Measurements from ENCODE around the gene TMEM190. TPM values are rescaled to one million over a fixed set of nuclear protein-coding genes. Genes with fewer than 3 reads are reported as not detected.

The TMEM190 gene
- total and polyA plus RNA-seq, 2 donors (not counting 3 experiments of a cell fraction or from before 2014, with no cell fraction given), result not detected

DNA sequence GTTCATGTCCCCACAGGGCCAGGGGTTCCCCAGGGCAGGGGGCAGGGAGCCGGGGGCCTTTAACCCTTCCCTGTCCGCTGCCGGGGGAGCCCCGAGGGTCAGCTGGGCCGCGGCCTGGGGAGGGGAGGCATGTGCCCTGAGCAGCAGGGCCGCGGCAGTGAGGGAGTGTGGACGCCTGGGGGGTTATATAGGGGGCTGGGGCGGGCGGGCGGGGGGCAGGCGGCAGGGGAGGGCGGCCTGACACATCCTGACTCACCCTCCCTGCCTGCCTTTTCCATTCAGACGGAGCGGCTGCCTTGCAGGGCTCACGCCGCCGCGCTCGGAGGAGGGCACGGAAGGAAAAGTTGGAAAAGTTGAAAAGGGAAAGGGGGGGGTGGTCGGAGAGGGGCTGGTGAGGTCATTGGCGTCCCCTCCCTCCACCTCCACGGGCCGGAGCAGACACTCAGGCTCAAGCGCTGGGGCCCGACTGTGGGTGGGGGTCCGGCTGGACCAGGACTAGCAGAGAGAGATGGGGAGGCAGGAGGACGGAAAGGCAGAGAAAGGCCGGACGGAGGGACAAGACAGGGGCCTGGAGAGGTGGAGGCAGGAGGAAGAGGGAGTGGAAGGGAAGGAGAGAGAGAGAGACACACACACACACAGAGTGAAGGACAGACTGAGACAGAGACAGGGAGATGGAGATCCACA, 6.2 kb upstream of the TMEM190 start, which contains the start of gene IL11:
Gene IL11 (minus strand): TSS at position 159 of the 684 bp plus-strand sequence. CDS start 153 bp downstream, at position 6.
- FAIRE-seq, result peak; percentile 4
- intact Hi-C loops (cut with micrococcal nuclease) (no loop called here), dilution Hi-C loops (cut with MboI; ENCODE audit: extremely low pct_ligation_motif_present, low sequenced_read_pairs) (no loop called here)
- Histone ChIP-seq H3K36me3 (ENCODE audit: control insufficient read depth in 2 of 2, extremely low read depth in 1 of 2, insufficient read depth in 2 of 2, low read length in 2 of 2) (no peaks in the 10 kb centered on the region), H3K4me2 (ENCODE audit: insufficient read depth, low read length) (no peak within 1 kb of the TSS), H3K4me3 (replicated peaks in 1 of 3; ENCODE audit: insufficient read depth in 1 of 3, low read depth in 1 of 3, low read length in 3 of 3) (no peak within 1 kb of the TSS), H4K20me1 (replicated peaks; ENCODE audit: control insufficient read depth, extremely low read depth, insufficient read depth, low read length) (no peaks in the 10 kb centered on the region), H3K9me1 (replicated peaks; ENCODE audit: control insufficient read depth, extremely low read depth, insufficient read depth, low read length) (no peaks in the 10 kb centered on the region), H3K27ac (ENCODE audit: insufficient read depth, low read depth, low read length) (no peak within 1 kb of the TSS), H3K79me2 (ENCODE audit: control insufficient read depth, insufficient read depth, low read length) (no peaks in the 10 kb centered on the region), H3K9ac (replicated peaks; ENCODE audit: extremely low read depth, insufficient read depth, low read length) (no peak within 1 kb of the TSS), H3K4me1 (ENCODE audit: control insufficient read depth, extremely low read depth, insufficient read depth, low read length) (peaks cover 3% of the 10 kb centered on the region), H3K9me3 (replicated peaks; ENCODE audit: control insufficient read depth, insufficient read depth, low read length) (no peaks in the 10 kb centered on the region), H2AFZ (ENCODE audit: low read depth, low read length) (peak within 1 kb of the TSS; percentile 17), H3K27me3 (ENCODE audit: control insufficient read depth in 2 of 2, insufficient read depth in 2 of 2, low read length in 2 of 2) (peaks cover 10 to 21% of the 10 kb centered on the region in 2 experiments)
- DNase-seq (ENCODE audit: low read depth, low spot score), result no peak
- POLR2A ChIA-PET, result interaction anchor here (0.6 kb wide), 1 partner anchor 223 kb away, joined by 3 read pairs; no protein-coding TSS in a partner anchor
- TF ChIP-seq EZH2 (IDR thresholded peaks at IDR 0.05; ENCODE audit: borderline replicate concordance, low read depth, low read length, severe bottlenecking), result peak; percentile 59
- TF ChIP-seq FOS (IDR thresholded peaks at IDR 0.05; ENCODE audit: borderline replicate concordance, insufficient read depth, low read length), result no peak
- BruUV-seq (replicated peaks), result no TSS peak
- CTCF ChIA-PET, result interaction anchor here (1.0 kb wide), 1 partner anchor 69 kb away, joined by 3 read pairs; no protein-coding TSS in a partner anchor

DNA sequence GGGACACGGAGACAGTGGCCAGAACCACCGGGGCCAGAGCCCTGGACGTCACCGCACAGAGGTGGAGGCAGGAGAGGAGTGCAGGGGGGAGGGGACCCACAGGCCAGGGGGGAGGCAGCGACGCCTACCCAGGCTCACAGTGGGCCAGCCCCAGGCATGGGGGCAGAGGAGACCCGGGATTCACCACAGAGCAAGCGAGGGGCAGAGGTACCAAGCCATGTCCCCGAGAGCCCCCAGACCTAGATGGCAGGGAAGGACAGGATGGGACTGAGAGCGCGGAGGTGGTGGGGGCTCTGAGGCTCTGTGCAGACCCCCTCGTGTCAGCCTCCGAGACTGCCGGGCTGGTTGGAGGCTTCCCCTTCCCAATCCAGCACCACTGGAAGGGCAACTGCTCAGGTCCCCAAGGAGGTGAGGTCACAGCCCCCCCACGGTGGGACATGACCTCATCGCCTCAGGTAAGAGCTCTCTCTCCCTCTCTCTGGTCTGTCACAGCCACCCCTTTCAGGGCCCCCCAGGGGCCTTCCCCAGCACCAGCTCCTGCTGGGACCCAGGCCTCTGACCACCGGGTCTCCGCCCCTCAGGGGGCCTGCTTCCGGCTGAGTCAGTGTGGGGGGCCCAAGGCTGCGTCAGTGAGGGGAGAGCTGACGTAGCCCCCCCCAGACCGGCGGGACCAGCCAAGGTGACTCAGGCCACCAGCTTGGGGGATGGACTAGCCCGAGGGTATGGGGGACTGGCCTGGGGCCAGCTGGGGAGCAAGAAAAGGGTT, 4.1 kb upstream of the TMEM190 start:
- Histone ChIP-seq H4K20me1 (replicated peaks; ENCODE audit: control insufficient read depth, extremely low read depth, insufficient read depth, low read length) (no peaks in the 10 kb centered on the region), H3K4me1 (ENCODE audit: control insufficient read depth, extremely low read depth, insufficient read depth, low read length) (peaks cover 3% of the 10 kb centered on the region), H3K79me2 (ENCODE audit: control insufficient read depth, insufficient read depth, low read length) (no peaks in the 10 kb centered on the region), H3K9me1 (replicated peaks; ENCODE audit: control insufficient read depth, extremely low read depth, insufficient read depth, low read length) (no peaks in the 10 kb centered on the region), H3K9me3 (replicated peaks; ENCODE audit: control insufficient read depth, insufficient read depth, low read length) (no peaks in the 10 kb centered on the region), H3K4me3 (replicated peaks in 1 of 3; ENCODE audit: insufficient read depth in 1 of 3, low read depth in 1 of 3, low read length in 3 of 3) (no peak overlapping the region), H3K27me3 (ENCODE audit: control insufficient read depth in 2 of 2, insufficient read depth in 2 of 2, low read length in 2 of 2) (peaks cover 18 to 32% of the 10 kb centered on the region in 2 experiments), H3K27ac (ENCODE audit: insufficient read depth, low read depth, low read length) (no peak overlapping the region), H3K9ac (replicated peaks; ENCODE audit: extremely low read depth, insufficient read depth, low read length) (no peak overlapping the region), H3K4me2 (ENCODE audit: insufficient read depth, low read length) (no peak overlapping the region), H2AFZ (ENCODE audit: low read depth, low read length) (no peak overlapping the region), H3K36me3 (ENCODE audit: control insufficient read depth in 2 of 2, extremely low read depth in 1 of 2, insufficient read depth in 2 of 2, low read length in 2 of 2) (no peaks in the 10 kb centered on the region)
- dilution Hi-C loops (cut with MboI; ENCODE audit: extremely low pct_ligation_motif_present, low sequenced_read_pairs) (no loop called here), intact Hi-C loops (cut with micrococcal nuclease) (no loop called here)
- POLR2A ChIA-PET, result no interaction called here
- CTCF ChIA-PET, result interaction anchor here (1.2 to 1.3 kb wide), 3 partner anchors 12 to 71 kb away, joined by 3 to 7 read pairs (median 4); partner anchors contain the start of genes KMT5C and TMEM238
- TF ChIP-seq MYC (IDR thresholded peaks at IDR 0.05; ENCODE audit: low read depth, low read length) (no peak), GATA2 (IDR thresholded peaks at IDR 0.05; ENCODE audit: insufficient read depth, insufficient read length, low read depth, low read length) (no peak), JUN (IDR thresholded peaks at IDR 0.05; ENCODE audit: borderline replicate concordance, insufficient read depth, insufficient read length, low read depth) (no peak), EZH2 (IDR thresholded peaks at IDR 0.05; ENCODE audit: borderline replicate concordance, low read depth, low read length, severe bottlenecking) (no peak), POLR2A (IDR thresholded peaks at IDR 0.05; ENCODE audit: low read depth, low read length) (no peak), POLR2AphosphoS5 (IDR thresholded peaks at IDR 0.05; ENCODE audit: insufficient read depth, low read depth, low read length) (no peak), CTCF (IDR thresholded peaks at IDR 0.05; ENCODE audit: extremely low read depth in 1 of 2, insufficient read depth in 1 of 2, low read depth in 1 of 2, low read length in 2 of 2) (no peak), FOS (IDR thresholded peaks at IDR 0.05; ENCODE audit: borderline replicate concordance, insufficient read depth, low read length) (no peak)
- TF ChIP-seq, protein P1, sequence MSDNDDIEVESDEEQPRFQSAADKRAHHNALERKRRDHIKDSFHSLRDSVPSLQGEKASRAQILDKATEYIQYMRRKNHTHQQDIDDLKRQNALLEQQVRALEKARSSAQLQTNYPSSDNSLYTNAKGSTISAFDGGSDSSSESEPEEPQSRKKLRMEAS (IDR thresholded peaks at IDR 0.05; ENCODE audit: insufficient read depth, insufficient read length), result no peak
- no peak for FAIRE-seq
- BruUV-seq (replicated peaks), result no TSS peak
- no peak for DNase-seq (ENCODE audit: low read depth, low spot score)

Data from endothelial cell of umbilical vein (primary cell).